GM10248 (cell line): ENCODE measurements around the gene CDH15.
"Not testable (repeated sequence)": the region's sequence is repeated elsewhere in the genome, so short reads cannot be mapped to it uniquely, and the experiment has no call there.

ENCODE experiments used
- CTCF ChIA-PET: fragments of 300-600 bp; sonication (Branson Sonifier 250); formaldehyde crosslinking; extraction: SDS; loops from one replicate; lab custom pipeline; 2021; ENCODE audit warnings: antibody characterized with exemption; lab: Yijun Ruan, JAX
- POLR2A ChIA-PET: fragments of 350-650 bp; sonication (Branson Sonifier 250); formaldehyde crosslinking; extraction: SDS; loops from one replicate; lab custom pipeline; 2020; ENCODE audit warnings: antibody characterized with exemption; lab: Yijun Ruan, JAX
- DNase-seq: peaks from one replicate; pipeline ENCODE4 v3.0.0; 2012; ENCODE audit errors: extremely low spot score
- CTCF ChIP-seq: IDR thresholded peaks from 2 replicates; pipeline ENCODE4 v1.5.1; 2012; ENCODE audit warnings: mild to moderate bottlenecking, low read depth; ENCODE audit errors: extremely low read depth, missing control alignments, control extremely low read depth

CDH15 gene

DNA sequence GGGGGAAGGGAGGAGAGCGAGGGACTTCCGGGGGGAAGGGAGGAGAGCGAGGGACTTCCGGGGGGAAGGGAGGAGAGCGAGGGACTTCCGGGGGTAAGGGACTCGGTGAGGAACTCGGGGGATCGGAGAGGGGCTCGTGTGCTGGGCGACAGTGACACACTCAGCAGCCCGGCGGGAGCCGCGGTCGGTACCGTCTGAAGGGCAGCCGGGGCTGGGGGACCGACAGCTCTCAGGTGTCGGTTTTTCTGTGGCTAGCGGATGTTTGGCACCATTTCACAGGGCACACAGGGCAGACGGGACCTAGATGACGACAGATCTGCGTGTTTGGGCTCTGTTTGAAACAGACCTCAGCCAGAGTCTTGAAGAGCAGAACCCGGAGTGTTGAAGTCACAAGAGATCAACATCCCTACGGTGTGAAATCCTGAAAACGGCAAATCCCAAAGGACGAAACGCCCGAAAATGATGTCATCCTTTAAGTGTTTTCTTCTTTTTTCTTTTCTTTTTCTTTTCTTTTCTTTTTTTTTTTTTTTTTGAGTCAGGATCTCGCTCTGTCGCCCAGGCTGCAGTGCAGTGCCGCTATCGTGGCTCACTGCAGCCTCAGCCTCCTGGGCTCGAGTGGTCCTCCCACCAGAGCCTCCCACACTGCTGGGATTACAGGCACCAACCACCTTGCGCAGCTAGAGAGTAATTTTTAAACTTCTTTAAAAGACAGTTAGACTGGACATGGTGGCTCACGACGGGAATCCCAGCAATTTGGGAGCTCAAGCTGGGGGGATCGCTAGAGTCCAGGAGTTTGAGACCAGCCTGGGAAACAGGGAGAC is 69.8 kb downstream of the CDH15 start:
- ChIA-PET CTCF (interaction anchor here (0.9 to 2.0 kb wide), 9 partner anchors 10 to 384 kb away, joined by 3 to 11 read pairs (median 3); partner anchors contain the start of gene ZNF778), POLR2A (interaction anchor here (1.2 kb wide), 1 partner anchor 24 kb away, joined by 4 read pairs; the partner anchor contains the start of gene ZNF778)
- no peak for TF ChIP-seq CTCF
- peak; percentile 81 for DNase-seq

GRCh38 chr16:89242795-89243200 is 71.2 kb downstream of the CDH15 start:
- no peak for DNase-seq
- ChIA-PET POLR2A (interaction anchor here (0.6 kb wide), 1 partner anchor 726 kb away, joined by 3 read pairs; no protein-coding TSS in a partner anchor), CTCF (interaction anchor here (1.0 kb wide), 1 partner anchor 27 kb away, joined by 3 read pairs; no protein-coding TSS in a partner anchor)
- TF ChIP-seq CTCF, result no peak

DNA sequence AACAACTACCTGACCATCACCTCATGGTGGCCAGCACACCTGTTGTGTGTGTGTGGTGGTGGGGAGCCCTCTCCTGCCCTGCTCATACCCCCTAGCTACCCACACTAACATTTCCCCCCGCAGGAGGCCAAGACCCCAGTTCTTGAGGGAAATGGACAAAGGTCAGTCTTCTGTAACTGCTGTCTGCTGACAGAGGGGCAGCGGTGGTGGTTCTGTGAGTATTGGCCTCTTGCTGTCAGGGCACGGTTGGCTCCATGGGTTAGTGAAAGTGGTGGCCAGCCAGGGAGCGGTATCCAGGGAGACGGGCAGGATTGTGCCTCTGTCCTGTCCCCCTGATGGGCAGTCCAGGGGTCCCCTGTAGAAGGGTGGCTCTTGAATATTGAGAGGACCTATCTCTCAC is 72.1 kb downstream of the CDH15 start:
- CTCF ChIA-PET, result interaction anchor here (1.0 kb wide), 1 partner anchor 28 kb away, joined by 3 read pairs; no protein-coding TSS in a partner anchor
- POLR2A ChIA-PET, result no interaction called here
- DNase-seq, result no peak
- TF ChIP-seq CTCF, result no peak

GRCh38 chr16:89244264-89244663 is 72.7 kb downstream of the CDH15 start:
- POLR2A ChIA-PET, DNase-seq, CTCF ChIA-PET: not testable (repeated sequence)

GRCh38 chr16:89244754-89245153 is 73.2 kb downstream of the CDH15 start:
- POLR2A ChIA-PET, result no interaction called here
- TF ChIP-seq CTCF, result no peak
- CTCF ChIA-PET, result no interaction called here
- DNase-seq, result no peak
